Neural progenitor cell (in vitro differentiated cells): ENCODE measurements around the gene BMP5. TPM values are rescaled to one million over a fixed set of nuclear protein-coding genes. Genes with fewer than 3 reads are reported as not detected.

ENCODE experiments used
- DNase-seq: peaks from one replicate; pipeline ENCODE4 v3.0.0-alpha.2; 2016; ENCODE audit warnings: low spot score
- H2AFZ ChIP-seq: fragments of 200-600 bp; sonication (generic); replicated peaks from 2 replicates; pipeline ENCODE4 v1.6.1; 2016; ENCODE audit warnings: antibody characterized with exemption
- H3F3A ChIP-seq: fragments of 200-600 bp; sonication (generic); 2 replicates; pipeline ENCODE4 v1.6.1; 2016; ENCODE audit warnings: antibody characterized with exemption, low read depth
- H3K27ac ChIP-seq: fragments of 200-600 bp; sonication (generic); 2 replicates; pipeline ENCODE4 v1.5.1; 2016; ENCODE audit warnings: mild to moderate bottlenecking
- H3K27me3 ChIP-seq: fragments of 200-600 bp; sonication (generic); 2 replicates; pipeline ENCODE4 v1.6.1; 2016; ENCODE audit warnings: mild to moderate bottlenecking, moderate library complexity
- H3K36me3 ChIP-seq: fragments of 200-600 bp; sonication (generic); 2 replicates; pipeline ENCODE4 v1.5.1; 2016
- H3K4me1 ChIP-seq: fragments of 200-600 bp; sonication (generic); 2 replicates; pipeline ENCODE4 v1.6.1; 2016; ENCODE audit warnings: mixed run types
- H3K4me2 ChIP-seq: fragments of 200-600 bp; sonication (generic); 2 replicates; pipeline ENCODE4 v1.6.1; 2016
- H3K4me3 ChIP-seq: fragments of 200-600 bp; sonication (generic); 2 replicates; pipeline ENCODE4 v1.5.1; 2016
- H3K79me2 ChIP-seq: fragments of 200-600 bp; sonication (generic); 2 replicates; pipeline ENCODE4 v1.6.1; 2016; ENCODE audit warnings: low read depth
- H3K9ac ChIP-seq: fragments of 200-600 bp; sonication (generic); 2 replicates; pipeline ENCODE4 v1.6.1; 2016
- H3K9me3 ChIP-seq: fragments of 200-600 bp; sonication (generic); 2 replicates; pipeline ENCODE4 v1.5.1; 2016; ENCODE audit warnings: low read depth
- H4K20me1 ChIP-seq: fragments of 200-600 bp; sonication (generic); 2 replicates; pipeline ENCODE4 v1.6.1; 2016; ENCODE audit warnings: low read depth
- H3K27ac Mint-ChIP-seq: 3 replicates; pipeline ENCODE4 v1.8.0; 2021; ENCODE audit warnings: mixed read lengths
- H3K27me3 Mint-ChIP-seq: 2 replicates; pipeline ENCODE4 v1.8.0; 2022; ENCODE audit warnings: low read depth, mild to moderate bottlenecking, inconsistent platforms, moderate library complexity, mixed read lengths; ENCODE audit not compliant: insufficient read depth
- H3K36me3 Mint-ChIP-seq: 3 replicates; pipeline ENCODE4 v1.8.0; 2021; ENCODE audit warnings: mixed read lengths
- H3K4me1 Mint-ChIP-seq: 3 replicates; pipeline ENCODE4 v1.8.0; 2021; ENCODE audit warnings: mixed read lengths
- H3K4me3 Mint-ChIP-seq: 3 replicates; pipeline ENCODE4 v1.8.0; 2021; ENCODE audit warnings: mild to moderate bottlenecking, moderate library complexity, mixed read lengths
- H3K9me3 Mint-ChIP-seq: 3 replicates; pipeline ENCODE4 v1.8.0; 2020; ENCODE audit warnings: mixed read lengths
- CTCF ChIP-seq: fragments of 200-600 bp; sonication (generic); IDR thresholded peaks from 2 replicates; pipeline ENCODE4 v1.5.1; 2017; ENCODE audit warnings: antibody characterized with exemption, mild to moderate bottlenecking
- EZH2 ChIP-seq: fragments of 200-600 bp; sonication (generic); IDR thresholded peaks from 2 replicates; pipeline ENCODE4 v1.6.1; 2017; ENCODE audit warnings: antibody characterized with exemption, mild to moderate bottlenecking, moderate library complexity
- EZH2phosphoT487 ChIP-seq: fragments of 200-600 bp; sonication (generic); IDR thresholded peaks from 2 replicates; pipeline ENCODE4 v1.6.1; 2017; ENCODE audit warnings: antibody characterized with exemption
- total RNA-seq: library from RNA; depleted of rRNA; stranded (reverse); fragments of >200 nt; gene quantifications from 2 replicates; pipeline ENCODE4 v1.2.3, GENCODE V29; 2015; ENCODE audit warnings: low replicate concordance

BMP5 gene
- total RNA-seq, 1 donor from 2014 or later: 1.5 TPM

- no peaks in the 10 kb centered on the region for H3K9me3 ChIP-seq
- Mint-ChIP-seq H3K9me3 (no peaks in the 10 kb centered on the region), H3K27me3 (peaks cover 2% of the 10 kb centered on the region), H3K4me1 (peaks cover 4% of the 10 kb centered on the region), H3K4me3 (no peak overlapping the region), H3K36me3 (peaks cover 2% of the 10 kb centered on the region), H3K27ac (no peak overlapping the region)
- H2AFZ ChIP-seq: no peak overlapping the region
- H3K27ac ChIP-seq: no peak overlapping the region
- no peaks in the 10 kb centered on the region for H4K20me1 ChIP-seq
- no peak for DNase-seq
- H3F3A ChIP-seq: no peaks in the 10 kb centered on the region
- H3K4me2 ChIP-seq: no peak overlapping the region
- H3K4me1 ChIP-seq: peaks cover 1% of the 10 kb centered on the region
- no peaks in the 10 kb centered on the region for H3K36me3 ChIP-seq
- no peak overlapping the region for H3K9ac ChIP-seq
- H3K4me3 ChIP-seq: no peak overlapping the region
- no peaks in the 10 kb centered on the region for H3K79me2 ChIP-seq
- no peak for TF ChIP-seq CTCF
- no peak for TF ChIP-seq EZH2
- TF ChIP-seq EZH2phosphoT487: no peak
- H3K27me3 ChIP-seq: no peaks in the 10 kb centered on the region
These were observed 97.9 kb downstream of the BMP5 start for GRCh38 chr6:55777469-55777868.

- Histone ChIP-seq H3K4me2 (no peak overlapping the region), H3K27ac (no peak overlapping the region), H3K27me3 (no peaks in the 10 kb centered on the region), H3K79me2 (no peaks in the 10 kb centered on the region), H3K36me3 (no peaks in the 10 kb centered on the region), H4K20me1 (no peaks in the 10 kb centered on the region), H3K9me3 (no peaks in the 10 kb centered on the region), H3K9ac (no peak overlapping the region), H2AFZ (no peak overlapping the region), H3K4me1 (no peaks in the 10 kb centered on the region), H3F3A (no peaks in the 10 kb centered on the region), H3K4me3 (no peak overlapping the region)
- H3K4me3 Mint-ChIP-seq: no peak overlapping the region
- peaks cover 2% of the 10 kb centered on the region for H3K36me3 Mint-ChIP-seq
- no peak for DNase-seq
- peaks cover 2% of the 10 kb centered on the region for H3K27me3 Mint-ChIP-seq
- no peaks in the 10 kb centered on the region for H3K9me3 Mint-ChIP-seq
- no peak overlapping the region for H3K27ac Mint-ChIP-seq
- no peaks in the 10 kb centered on the region for H3K4me1 Mint-ChIP-seq
- TF ChIP-seq EZH2phosphoT487 (no peak), CTCF (no peak), EZH2 (no peak)
These were observed 99.3 kb downstream of the BMP5 start for GRCh38 chr6:55776113-55776512.

- Mint-ChIP-seq H3K9me3 (no peaks in the 10 kb centered on the region), H3K27ac (no peak overlapping the region), H3K4me1 (no peaks in the 10 kb centered on the region), H3K36me3 (peaks cover 2% of the 10 kb centered on the region), H3K4me3 (no peak overlapping the region), H3K27me3 (peaks cover 2% of the 10 kb centered on the region)
- Histone ChIP-seq H3K9ac (no peak overlapping the region), H2AFZ (no peak overlapping the region), H3K36me3 (no peaks in the 10 kb centered on the region), H4K20me1 (no peaks in the 10 kb centered on the region), H3F3A (no peaks in the 10 kb centered on the region), H3K27ac (no peak overlapping the region), H3K79me2 (no peaks in the 10 kb centered on the region), H3K4me2 (no peak overlapping the region), H3K4me3 (no peak overlapping the region), H3K9me3 (no peaks in the 10 kb centered on the region), H3K27me3 (no peaks in the 10 kb centered on the region), H3K4me1 (no peaks in the 10 kb centered on the region)
- TF ChIP-seq EZH2phosphoT487: no peak
- TF ChIP-seq EZH2: no peak
- TF ChIP-seq CTCF: no peak
- no peak for DNase-seq
These were observed 100.4 kb downstream of the BMP5 start for GRCh38 chr6:55775029-55775318.
